KBM-7 (cell line): ENCODE data around the gene BIRC2.
"Not testable (repeated sequence)": the region's sequence is repeated elsewhere in the genome, so short reads cannot be mapped to it uniquely, and the experiment has no call there.

Source experiments
- DNase-seq: peaks from one replicate; pipeline ENCODE4 v3.0.0-alpha.2; 2015
- in situ Hi-C: fragments of 300-500 bp; cut with MboI; formaldehyde crosslinking; loops from 2 replicates; pipeline ENCODE4 v1.14.3; 2020; ENCODE audit warnings: low sequenced_read_pairs, low pct_unique_long_range_greater_than_20kb, mixed read lengths

Gene BIRC2

DNA sequence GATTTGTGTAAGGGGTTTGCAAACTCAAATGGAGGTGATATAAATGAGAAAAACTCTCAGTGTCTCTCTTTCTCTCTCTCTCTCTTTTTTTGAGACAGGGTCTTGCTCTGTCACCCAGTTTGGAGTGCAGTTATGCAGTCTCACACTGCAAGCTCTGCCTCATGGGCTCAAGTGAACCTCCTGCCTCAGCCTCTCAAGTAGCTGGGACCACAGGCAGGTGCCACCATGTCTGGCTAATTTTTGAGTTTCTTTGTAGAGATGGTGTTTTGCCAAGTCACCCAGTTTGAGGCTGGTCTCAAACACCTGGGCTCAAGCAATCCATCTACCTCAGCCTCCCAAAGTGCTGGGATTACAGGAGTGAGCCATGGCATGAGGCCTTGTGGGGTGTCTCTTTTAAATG lies 26.8 kb upstream of the BIRC2 start:
- in situ Hi-C loops: no loop called here
- no peak for DNase-seq

DNA sequence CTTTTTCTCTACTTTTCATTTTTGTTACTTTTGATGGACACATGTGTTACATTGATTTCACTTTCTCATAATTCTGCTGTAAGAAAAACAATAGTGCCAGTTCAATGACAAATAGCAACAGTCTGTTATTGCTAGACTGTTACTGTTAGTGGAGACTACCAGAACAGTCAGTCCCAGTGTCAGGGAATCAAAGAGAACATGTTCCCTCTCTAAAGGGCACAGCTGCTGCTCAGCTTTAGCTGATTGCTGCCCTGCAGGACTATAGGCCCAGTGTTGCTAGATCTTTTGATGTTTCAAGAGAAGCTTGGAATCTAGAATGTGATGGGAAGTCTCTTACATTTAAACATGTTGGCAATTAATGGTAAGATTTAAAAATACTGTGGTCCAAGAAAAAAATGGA lies 26.3 kb upstream of the BIRC2 start:
- in situ Hi-C loops: no loop called here

DNA sequence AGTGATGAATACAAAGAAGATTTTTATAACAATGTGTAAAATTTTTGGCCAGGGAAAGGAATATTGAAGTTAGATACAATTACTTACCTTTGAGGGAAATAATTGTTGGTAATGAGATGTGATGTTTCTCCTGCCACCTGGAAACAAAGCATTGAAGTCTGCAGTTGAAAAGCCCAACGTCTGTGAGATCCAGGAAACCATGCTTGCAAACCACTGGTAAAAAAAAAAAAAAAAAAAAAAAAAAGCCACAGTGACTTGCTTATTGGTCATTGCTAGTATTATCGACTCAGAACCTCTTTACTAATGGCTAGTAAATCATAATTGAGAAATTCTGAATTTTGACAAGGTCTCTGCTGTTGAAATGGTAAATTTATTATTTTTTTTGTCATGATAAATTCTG lies 24.5 kb upstream of the BIRC2 start:
- DNase-seq: no peak
- in situ Hi-C loops: no loop called here

More for the DNA sequence above, 26.3 kb upstream of the BIRC2 start:
- no peak for DNase-seq

DNA sequence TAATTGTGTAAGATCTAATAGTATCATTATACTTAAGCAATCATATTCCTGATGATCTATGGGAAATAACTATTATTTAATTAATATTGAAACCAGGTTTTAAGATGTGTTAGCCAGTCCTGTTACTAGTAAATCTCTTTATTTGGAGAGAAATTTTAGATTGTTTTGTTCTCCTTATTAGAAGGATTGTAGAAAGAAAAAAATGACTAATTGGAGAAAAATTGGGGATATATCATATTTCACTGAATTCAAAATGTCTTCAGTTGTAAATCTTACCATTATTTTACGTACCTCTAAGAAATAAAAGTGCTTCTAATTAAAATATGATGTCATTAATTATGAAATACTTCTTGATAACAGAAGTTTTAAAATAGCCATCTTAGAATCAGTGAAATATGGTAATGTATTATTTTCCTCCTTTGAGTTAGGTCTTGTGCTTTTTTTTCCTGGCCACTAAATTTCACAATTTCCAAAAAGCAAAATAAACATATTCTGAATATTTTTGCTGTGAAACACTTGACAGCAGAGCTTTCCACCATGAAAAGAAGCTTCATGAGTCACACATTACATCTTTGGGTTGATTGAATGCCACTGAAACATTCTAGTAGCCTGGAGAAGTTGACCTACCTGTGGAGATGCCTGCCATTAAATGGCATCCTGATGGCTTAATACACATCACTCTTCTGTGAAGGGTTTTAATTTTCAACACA lies 23.3 kb upstream of the BIRC2 start:
- DNase-seq: no peak
- in situ Hi-C loops: no loop called here

DNA sequence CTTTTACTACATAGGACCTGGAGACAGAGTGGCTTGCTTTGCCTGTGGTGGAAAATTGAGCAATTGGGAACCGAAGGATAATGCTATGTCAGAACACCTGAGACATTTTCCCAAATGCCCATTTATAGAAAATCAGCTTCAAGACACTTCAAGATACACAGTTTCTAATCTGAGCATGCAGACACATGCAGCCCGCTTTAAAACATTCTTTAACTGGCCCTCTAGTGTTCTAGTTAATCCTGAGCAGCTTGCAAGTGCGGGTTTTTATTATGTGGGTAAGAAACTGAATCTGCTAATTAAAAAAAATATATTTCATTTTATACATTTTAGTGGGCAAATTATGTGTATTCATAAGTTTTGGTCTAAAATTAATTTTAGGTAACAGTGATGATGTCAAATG lies 21.9 kb upstream of the BIRC2 start:
- DNase-seq: no peak
- in situ Hi-C loops: no loop called here

DNA sequence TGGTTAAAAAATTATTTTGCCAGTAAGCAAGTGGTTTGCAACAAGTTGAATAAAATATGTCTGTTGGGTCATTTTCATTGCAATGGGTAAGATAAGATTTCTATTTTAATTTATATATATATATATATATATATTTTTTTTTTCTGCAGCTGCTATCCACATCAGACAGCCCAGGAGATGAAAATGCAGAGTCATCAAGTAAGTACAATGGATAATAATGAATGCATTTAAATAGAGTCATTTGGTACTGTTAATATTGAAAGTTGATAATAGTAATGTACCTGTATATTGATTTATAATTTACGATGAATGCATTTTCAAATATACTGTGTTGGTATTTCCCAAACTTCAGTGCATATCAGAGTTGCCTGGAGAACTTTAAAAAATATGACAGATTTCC lies 18.3 kb upstream of the BIRC2 start:
- in situ Hi-C loops: no loop called here

DNA sequence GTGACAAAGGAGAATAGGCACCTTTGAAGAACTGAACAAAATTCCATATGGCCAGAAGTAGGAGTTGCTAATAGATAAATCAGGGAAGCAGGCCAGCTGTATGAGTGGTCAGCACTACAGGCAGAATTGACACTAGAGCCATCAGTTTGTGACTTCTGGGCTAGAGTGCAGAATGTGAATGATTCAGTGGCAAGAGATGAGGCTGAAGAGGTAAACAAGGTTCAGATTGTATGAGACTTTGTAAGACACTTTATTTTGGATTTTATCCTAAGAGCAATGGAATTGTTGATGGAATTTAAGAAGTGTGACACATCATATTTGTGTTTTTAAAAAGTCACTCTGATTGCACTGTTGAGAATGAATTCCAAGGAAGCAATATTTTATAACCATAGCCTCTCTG lies 16.8 kb upstream of the BIRC2 start:
- no peak for DNase-seq
- in situ Hi-C loops: no loop called here

More for the DNA sequence above, 18.3 kb upstream of the BIRC2 start:
- DNase-seq: no peak

DNA sequence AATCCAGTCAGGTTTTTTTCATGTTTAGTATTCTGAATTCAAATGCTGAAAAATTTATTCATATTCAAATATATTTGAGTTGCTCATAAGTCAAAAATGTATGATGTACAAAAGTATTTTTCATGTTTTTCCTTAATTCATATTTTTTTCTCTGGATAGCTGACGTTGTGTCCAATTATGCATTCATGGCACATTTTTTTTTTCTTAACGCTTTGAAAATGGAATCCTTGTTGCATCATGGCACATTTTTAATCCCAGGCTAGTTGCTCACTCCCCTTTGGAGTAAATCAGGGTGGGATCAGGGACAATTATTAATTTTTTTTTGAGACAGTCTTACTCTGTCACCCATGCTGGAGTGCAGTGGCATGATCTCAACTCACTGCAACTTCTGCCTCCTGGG lies 15.7 kb upstream of the BIRC2 start:
- no peak for DNase-seq
- in situ Hi-C loops: no loop called here

DNA sequence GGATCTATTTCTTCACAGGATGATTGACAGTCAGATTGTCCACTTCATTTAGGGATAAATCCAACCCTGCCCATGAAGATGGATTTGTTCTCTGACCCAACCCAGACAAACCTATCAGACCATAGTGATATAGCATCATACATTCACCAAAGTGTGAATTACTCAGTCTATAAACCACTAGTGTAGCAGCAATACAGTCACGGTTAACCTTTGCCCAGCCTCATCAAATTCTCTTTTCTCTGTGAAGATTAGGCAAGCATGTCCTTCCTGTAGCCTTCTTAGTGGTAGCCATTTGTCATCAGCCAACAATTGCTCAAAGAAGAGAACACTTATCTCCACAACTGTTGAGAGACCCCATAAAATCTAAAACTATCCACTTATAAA lies 14.4 kb upstream of the BIRC2 start:
- no peak for DNase-seq
- in situ Hi-C loops: no loop called here

DNA sequence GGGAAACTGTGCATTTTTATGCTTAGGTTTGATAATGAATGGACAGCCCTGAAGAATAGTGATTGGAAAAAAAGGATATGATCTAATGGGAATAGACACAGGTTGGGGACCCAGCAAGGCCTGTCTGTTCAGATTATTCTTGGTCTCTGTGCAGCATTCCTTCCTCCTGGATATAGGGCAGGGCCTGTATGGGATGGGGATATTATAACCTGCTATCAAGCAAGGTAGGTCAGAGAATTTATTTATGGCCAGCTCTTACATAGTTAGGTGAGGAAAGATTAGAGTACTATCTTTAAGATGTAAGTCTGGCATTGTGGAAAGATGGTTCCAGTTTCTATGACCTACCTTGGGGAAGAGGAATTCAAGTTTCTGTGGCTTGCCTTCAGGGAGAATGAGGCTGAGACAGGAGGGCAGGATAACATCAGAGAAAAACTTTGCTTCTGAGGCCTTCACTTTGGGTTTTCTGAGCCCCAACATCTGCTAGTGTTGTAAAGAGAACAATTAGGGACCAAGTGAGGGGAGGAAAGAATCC lies 8.5 kb upstream of the BIRC2 start:
- DNase-seq: no peak
- in situ Hi-C loops: no loop called here

DNA sequence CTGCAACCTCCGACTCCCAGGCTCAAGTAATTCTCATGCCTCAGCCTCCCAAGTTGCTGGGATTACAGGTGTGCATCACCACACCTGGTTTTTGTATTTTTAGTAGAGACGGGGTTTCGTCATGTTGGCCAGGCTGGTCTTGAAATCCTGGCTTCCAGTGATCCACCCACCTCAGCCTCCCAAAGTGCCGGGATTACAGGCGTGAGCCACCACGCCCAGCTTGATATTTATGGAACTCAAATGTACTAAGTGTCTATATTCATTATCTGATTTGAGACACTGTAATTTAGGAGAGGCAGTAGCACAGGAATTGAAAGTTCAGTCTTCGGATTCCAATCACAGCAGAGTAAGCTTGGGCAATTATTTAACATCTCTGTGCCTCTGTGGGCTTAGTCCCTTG lies 5.7 kb upstream of the BIRC2 start:
- DNase-seq, in situ Hi-C loops: not testable (repeated sequence)

DNA sequence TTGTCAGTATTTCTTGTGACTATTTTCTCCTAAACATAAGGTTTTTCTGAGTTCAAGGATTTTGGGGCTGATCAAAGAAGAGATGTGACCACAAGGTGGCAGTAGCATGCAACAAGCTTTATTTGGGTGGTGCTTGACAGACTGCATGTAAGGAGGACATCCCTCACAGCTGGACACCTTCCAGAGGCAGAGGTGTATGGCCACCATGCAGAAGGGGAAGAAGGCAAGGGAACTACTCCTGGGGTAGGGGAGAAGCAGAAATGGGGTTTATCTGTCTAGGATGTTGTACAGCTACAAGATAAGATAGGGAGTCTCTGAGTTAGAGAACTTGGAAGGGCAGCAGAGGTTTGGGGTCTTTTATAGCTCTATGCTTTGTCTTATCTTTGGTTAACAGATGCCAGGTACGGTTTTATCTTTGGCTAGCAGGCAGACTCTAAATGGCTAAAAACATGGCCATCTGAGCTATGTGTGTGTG lies 5.1 kb upstream of the BIRC2 start:
- in situ Hi-C loops: no loop called here
- DNase-seq: peak; percentile 94

DNA sequence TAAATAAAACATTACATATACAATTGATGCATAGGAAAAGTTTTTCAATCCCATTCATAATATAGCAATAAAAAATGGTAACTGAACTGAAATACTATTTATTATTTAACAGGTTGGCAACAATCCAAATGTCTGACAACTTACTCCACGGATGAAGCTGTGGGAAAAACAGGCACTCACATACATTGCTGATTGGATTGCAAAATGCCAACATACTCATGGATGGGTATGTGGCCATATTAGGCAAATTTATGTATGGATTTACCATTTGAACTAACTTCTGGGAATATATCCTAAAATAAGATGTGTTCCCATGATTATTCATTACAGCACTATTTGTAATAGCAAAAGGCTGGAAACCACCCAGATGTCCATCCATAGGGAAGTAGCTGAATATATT lies 3.2 kb upstream of the BIRC2 start:
- DNase-seq: no peak
- in situ Hi-C loops: no loop called here

DNA sequence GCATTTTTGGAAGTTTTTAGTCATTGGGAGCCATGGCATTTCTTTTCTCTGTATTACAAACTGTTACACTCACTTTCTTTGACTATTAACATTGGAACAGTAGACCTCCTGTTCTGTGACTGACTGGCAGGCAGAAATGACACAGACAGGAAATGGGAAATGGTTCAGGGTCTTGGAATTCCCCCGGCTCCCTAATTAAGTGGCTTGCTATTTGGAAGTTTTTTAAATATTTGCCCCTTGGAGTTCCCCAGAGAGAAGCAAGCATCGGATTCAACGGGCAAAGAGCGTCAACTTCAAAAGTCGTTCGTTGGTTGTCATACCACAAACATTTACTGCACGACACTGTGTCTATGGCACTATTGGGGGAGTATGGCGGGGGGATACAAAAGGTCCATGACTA lies 1.1 kb upstream of the BIRC2 start:
- DNase-seq: no peak
- in situ Hi-C loops: no loop called here

DNA sequence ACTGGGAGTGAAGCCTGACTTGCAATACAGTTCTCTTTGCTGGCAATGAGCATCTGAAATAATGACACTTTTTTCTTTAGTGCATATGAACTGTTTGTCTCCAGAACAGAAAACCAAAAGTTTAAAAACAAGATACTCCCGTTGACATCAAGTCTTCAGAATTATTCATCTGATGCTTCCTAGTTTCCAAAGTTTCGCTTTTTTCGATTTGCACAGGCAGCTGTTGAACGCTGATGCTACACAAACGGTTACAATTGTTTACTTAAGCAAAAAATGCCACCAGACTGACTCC lies 612 bp upstream of the BIRC2 start:
- in situ Hi-C loops: no loop called here
- no peak for DNase-seq

DNA sequence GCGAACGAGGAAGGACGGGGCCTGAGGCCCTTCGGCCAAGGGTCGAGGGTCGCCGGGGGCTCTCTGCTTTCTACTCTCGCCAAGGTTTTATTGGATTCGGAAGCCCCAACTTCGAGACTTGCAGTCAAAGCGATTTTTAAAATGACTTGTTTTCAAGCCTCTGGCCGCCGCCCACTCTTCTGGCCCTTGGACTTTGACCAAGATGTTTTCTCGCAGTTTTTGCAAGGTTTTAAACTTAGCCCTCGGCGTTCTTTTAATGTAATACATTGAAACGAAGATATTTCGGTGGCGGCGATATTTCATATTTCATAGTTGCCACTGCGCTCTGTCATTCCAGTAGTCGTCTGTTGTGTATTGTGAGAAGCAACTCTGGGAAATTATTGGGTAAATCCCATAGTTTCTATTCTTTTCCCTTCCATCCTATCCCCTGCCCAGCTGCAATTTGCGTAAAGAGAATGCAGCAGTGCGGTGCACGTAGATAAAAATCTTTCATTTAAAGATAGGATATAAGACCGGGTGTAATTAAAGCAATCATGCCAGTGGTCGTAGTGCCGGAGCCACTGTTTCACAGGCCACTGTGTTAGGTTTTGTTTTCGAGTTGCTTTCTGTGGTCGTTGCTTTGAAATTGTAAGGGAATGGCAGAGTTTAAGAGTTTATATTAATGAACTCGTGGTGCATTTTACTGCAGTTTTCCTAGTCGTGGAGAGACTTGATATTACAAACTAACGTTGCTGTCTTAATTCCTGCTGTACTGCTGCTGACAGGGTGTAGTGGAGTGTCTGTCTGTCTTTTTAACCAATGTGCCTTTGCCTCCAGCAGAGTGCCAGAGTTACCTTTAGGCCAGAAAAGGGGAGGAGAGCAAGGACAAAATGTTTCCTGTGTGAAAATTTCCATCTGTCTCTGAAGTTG lies 702 bp downstream of the BIRC2 start:
- DNase-seq: peak; percentile 58
- in situ Hi-C loops: no loop called here

DNA sequence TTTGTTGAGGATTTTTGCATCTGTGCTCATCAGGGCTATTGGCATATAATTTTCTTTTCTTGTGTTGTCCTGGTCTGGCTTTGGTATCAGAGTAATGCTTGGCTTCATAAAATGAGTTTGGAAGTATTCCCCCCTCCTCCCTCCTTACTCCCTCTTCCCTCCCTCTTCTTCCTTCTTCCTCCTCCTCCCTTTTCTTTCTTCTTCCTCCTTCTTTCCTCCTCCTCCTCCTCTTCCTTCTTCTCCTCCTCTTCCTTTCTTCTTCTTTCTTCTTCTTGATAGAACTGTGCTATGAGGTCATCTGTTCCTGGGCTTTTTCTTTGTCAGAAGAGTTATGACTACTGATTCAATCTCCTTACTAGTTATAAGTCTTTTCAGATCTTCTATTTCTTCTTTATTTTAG lies 10.1 kb downstream of the BIRC2 start:
- in situ Hi-C loops: no loop called here
- no peak for DNase-seq

DNA sequence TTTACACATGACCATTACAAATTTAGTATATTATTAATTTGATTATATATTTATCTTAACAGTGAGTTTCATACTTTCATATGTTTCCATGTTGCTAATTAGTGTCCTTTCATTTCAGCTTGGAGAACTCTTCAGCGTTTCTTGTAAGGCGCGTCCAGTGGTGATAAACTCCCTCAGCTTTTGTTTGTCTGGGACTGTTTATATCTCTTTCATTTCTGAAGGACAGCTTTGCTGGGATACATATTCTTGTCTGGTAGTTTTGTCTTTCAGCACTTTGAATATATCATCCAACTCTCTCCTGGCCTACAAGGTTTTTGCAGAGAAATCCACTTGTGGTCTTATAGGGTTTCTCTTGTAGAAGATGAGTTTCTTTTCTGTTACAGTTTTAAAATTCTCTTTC lies 12.4 kb downstream of the BIRC2 start:
- in situ Hi-C loops: no loop called here
- no peak for DNase-seq

DNA sequence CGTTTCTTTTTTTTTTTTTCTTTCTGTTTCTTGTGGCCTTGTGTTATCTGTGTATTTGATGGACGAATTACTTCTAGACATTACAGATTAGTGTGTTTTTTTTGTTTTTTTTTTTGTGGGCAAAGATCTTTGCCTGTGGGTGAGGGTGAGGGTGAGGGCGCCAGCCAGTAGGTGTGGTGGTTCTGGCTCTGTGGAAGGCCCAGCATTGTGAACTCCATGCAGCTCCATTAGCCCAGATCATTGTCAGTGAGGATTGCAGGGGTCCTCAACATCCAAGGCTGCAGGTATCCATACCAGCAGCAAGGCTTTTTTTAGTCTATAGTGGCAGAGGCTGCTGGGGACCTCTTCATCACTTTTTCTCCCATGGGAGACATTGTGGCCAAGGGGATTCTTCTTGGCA lies 13.7 kb downstream of the BIRC2 start:
- no peak for DNase-seq
- in situ Hi-C loops: no loop called here
